Stimulated activated CD8-positive, alpha-beta memory T cell treated with anti-CD3 and anti-CD28 coated beads, Interleukin-2, amount 100 ng/mL, for 48 hours (primary cell): ENCODE results near the gene MIR17HG.

ENCODE experiments used
- DNase-seq, 2 donors: peaks; one replicate each; pipeline ENCODE4 v3.0.0-alpha.2; 2020; ENCODE audit warnings: low read depth in 2 of 2

The MIR17HG gene

GRCh38 chr13:91368676-91369440 lies 21.4 kb downstream of the MIR17HG start:
- DNase-seq: no peak

DNA sequence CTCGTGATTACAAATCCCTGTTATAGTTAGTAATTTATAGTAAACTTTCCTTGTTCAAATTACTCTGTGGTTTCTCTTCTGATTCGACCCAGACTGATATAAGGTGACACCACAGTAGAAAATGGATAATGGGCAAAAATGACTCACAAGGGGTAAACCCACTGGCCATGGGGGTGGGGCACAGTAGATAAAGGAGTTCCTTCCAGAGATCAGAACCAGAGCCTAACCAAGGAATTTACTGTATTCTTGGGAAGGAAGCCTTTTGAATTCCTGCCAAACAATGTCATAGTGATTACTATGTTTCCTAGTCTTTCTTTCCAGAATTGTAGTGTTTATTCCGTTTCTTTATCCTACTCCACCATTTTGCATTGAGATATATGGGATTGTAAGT lies 21.9 kb downstream of the MIR17HG start:
- DNase-seq: no peak

DNA sequence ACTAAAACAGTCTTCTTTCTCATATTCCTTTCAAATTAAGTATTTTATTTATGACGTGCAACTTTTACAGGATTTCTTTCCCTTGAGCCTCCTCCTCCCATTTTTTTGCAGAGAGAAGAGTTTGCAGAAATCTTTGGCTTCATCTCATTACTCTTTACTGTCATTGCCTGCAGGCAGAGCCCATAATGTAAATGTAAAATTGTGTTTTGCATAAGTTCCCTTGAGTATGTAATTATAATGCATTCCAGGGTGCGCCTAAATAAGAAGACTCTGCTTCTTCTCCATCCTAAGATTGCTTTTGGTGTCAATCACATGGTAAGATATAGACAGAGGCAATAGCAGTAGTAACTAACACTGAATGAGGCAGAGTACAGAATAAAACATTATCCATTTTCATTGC lies 23.0 kb downstream of the MIR17HG start:
- no peak for DNase-seq

DNA sequence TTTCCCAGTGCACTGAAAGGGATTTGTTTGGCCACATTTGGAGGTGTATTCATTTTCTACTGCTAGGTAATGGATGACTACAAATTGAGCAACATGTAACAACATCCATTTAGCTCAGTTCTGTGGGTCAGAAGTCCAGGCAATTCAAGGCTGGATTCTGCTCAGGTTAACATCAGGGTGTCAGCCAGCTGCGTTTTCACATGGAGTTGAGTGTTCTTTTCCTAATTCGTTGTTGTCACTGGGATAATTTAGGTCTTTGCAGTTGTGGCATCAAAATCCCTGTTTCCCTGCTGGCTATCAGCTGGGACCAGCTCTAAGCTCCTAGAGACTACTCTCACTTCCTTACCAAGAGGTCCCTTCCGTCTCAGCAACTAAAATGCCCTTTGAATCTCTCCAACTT lies 25.4 kb downstream of the MIR17HG start:
- DNase-seq: no peak

DNA sequence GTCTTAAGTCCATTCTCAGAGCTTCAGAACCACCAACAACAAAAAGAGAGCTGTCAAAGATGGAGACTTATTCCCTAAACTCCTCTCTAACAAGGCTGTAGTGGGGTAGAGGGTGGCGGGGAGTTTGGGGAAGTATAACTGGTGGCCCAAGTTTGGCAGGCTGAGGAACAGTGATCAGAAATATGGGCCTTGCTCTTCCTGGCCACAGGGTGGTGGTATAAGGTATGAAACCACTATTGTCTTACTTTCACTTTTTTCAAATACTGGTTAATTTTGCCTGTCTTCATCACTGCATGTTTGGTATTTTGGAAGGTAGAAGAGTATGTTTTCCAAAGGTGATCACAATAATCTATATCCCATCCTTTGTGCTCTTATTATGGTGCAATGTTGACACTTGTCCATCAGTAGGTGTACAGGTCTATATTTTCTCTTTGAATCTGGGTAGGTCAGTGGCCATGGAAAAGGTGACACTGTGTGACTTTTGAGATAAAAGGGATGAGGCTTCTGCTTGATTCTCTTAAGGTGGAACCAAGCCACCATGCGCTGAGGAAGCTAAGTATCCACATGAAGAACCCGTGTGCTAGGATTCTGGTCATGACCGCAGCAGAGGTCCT lies 27.7 kb downstream of the MIR17HG start:
- no peak for DNase-seq

- DNase-seq: no peak
These were observed 33.9 kb downstream of the MIR17HG start for GRCh38 chr13:91381371-91381770.

DNA sequence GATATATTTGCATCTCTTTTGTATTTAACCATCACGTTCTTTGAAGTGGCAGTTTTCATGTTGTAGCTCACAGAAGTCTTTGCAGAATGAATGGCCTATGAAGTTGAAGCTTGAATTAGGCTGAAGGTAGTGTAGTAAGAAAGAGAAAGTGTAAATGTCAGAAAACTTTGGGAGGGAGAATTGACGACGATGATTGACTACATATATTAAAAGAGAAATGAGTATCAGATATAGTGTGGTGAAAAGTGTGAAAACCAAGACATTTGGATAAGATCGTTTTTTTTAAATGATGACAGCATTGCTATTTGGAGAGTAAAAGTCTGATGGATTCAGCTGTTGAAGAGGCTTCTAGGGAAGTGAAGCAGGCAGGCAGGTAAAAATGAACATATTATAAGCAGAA lies 36.3 kb downstream of the MIR17HG start:
- DNase-seq: no peak

DNA sequence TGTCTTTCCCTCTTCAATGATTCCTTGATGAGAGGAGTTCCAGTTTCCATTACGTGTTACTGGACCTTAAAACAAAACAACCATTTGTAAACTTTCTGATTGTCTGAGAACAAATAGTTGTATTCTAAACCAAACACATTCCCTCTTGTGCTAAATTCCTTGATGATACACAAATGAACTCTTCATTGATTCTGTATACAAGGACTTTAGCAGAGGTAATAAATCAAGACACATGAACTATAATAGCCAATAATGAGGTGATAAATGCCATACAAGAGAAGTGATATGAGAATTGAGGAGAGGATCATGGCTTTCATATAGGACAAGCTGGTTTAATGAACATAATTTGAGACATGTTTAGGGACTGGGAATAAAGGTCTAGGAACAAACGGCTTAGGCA lies 37.4 kb downstream of the MIR17HG start:
- DNase-seq: no peak

GRCh38 chr13:91389186-91389585 lies 41.7 kb downstream of the MIR17HG start:
- DNase-seq: no peak

DNA sequence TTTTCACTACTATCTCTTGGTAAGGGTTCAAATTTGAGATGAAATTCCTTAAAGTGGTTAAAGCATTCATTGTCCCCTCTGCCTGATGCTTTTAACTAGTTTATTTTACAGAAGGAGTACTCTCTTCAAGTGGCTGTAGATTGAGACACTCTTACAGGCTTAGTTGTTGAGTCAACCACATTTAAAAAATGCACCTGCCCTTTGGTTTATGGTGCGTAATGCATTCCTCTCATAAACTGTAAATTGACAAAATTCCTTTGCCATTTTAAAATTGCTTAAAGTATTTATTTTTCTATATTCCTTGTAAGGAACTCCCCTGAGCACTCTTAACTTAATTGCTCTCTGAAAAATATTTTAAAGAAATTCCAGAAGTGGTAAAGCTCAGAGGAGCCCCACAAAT lies 50.1 kb downstream of the MIR17HG start:
- no peak for DNase-seq

GRCh38 chr13:91398413-91399188 lies 51.1 kb downstream of the MIR17HG start, which contains the start of gene GPC5:
Gene GPC5, plus strand, starts transcription at chr13:91398621.
- peak; percentile 72 to 76 for DNase-seq

GRCh38 chr13:91399189-91400062 lies 51.9 kb downstream of the MIR17HG start:
- no peak for DNase-seq

DNA sequence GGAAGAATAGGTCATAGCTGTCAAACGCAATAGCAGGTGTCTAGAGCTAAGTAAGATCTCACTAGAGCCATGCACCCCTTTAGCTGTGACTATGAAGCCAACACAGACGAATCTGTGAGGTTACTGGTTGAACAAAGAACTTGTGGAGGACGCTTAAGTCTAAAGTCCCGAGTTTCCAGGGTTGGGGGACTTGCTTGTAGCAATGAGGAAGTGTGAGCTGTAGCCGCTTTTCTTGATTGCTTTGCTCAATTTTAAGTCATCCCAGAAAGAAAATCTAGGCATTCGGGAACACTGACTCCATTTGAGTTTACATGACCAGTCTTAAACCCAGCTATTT lies 52.5 kb downstream of the MIR17HG start:
- DNase-seq: no peak

GRCh38 chr13:91400671-91401070 lies 53.2 kb downstream of the MIR17HG start:
- DNase-seq: no peak

GRCh38 chr13:91401920-91402319 lies 54.4 kb downstream of the MIR17HG start:
- no peak for DNase-seq
